Endothelial cell of umbilical vein (primary cell): ENCODE results near the gene SCARF2. TPM values are rescaled to one million over a fixed set of nuclear protein-coding genes. Genes with fewer than 3 reads are reported as not detected.

Experiments used
- BruUV-seq: library from RNA; stranded (reverse); fragments of 400-500 nt; replicated peaks from 2 replicates; lab custom pipeline; 2021; lab: Mats Ljungman, UMichigan
- CTCF ChIA-PET: fragments of 300-600, 350-600 bp; sonication (Branson Sonifier 250); formaldehyde crosslinking; loops from one replicate; lab custom pipeline; 2021; ENCODE audit warnings: antibody characterized with exemption, inconsistent platforms; lab: Charles Lee
- POLR2A ChIA-PET: fragments of 300-600, 350-600 bp; sonication (Branson Sonifier 250); formaldehyde crosslinking; loops from one replicate; lab custom pipeline; 2021; ENCODE audit warnings: antibody characterized with exemption, inconsistent platforms; lab: Charles Lee
- DNase-seq: peaks from one replicate; pipeline ENCODE4 v3.0.0-alpha.2; 2011; ENCODE audit warnings: low read depth, low spot score
- FAIRE-seq: peaks from 2 replicates; lab custom pipeline; 2011; peaks lifted over from hg19 to GRCh38; lab: Jason Lieb, UNC
- H2AFZ ChIP-seq: 2 replicates; pipeline ENCODE4 v1.6.0; 2012; ENCODE audit warnings: low read depth, low read length, control low read depth, inconsistent platforms
- H3K27ac ChIP-seq: 2 replicates; pipeline ENCODE4 v1.5.1; 2011; ENCODE audit warnings: low read depth, mild to moderate bottlenecking, control low read depth, low read length, moderate library complexity; ENCODE audit not compliant: insufficient read depth
- H3K27me3 ChIP-seq, 2 experiments: 2 replicates each; pipeline versions ENCODE4 v1.6.0 to v1.6.1; 2011; ENCODE audit warnings: low read length in 2 of 2, mixed read lengths in 1 of 2; ENCODE audit not compliant: control insufficient read depth in 2 of 2, insufficient read depth in 2 of 2
- H3K36me3 ChIP-seq, 2 experiments: 2 replicates in 1 of 2; 3 replicates in 1 of 2; pipeline ENCODE4 v1.5.1; 2011; ENCODE audit warnings: low read length in 2 of 2, mild to moderate bottlenecking in 1 of 2, moderate library complexity in 1 of 2; ENCODE audit not compliant: control insufficient read depth in 2 of 2, insufficient read depth in 2 of 2; ENCODE audit errors: extremely low read depth in 1 of 2
- H3K4me1 ChIP-seq: 3 replicates; pipeline ENCODE4 v1.5.1; 2011; ENCODE audit warnings: mild to moderate bottlenecking, low read length; ENCODE audit not compliant: control insufficient read depth, insufficient read depth; ENCODE audit errors: extremely low read depth
- H3K4me2 ChIP-seq: 2 replicates; pipeline ENCODE4 v1.6.1; 2011; ENCODE audit warnings: low read length, control low read depth, mixed read lengths; ENCODE audit not compliant: insufficient read depth
- H3K4me3 ChIP-seq, 3 experiments: fragments of 200-600 bp in 1 of 3; sonication (generic), shearing (Covaris generic) in 1 of 3; replicated peaks in 1 of 3; 2 replicates each; pipeline ENCODE4 v1.5.1; 2011 to 2016; ENCODE audit warnings: control low read depth in 3 of 3, low read length in 3 of 3, mild to moderate bottlenecking in 2 of 3, inconsistent platforms in 1 of 3, low read depth in 1 of 3, moderate library complexity in 1 of 3; ENCODE audit not compliant: insufficient read depth in 1 of 3
- H3K79me2 ChIP-seq: 2 replicates; pipeline ENCODE4 v1.6.0; 2012; ENCODE audit warnings: low read length, inconsistent platforms; ENCODE audit not compliant: control insufficient read depth, insufficient read depth
- H3K9ac ChIP-seq: replicated peaks from 2 replicates; pipeline ENCODE3; 2011; ENCODE audit warnings: low read length, control low read depth; ENCODE audit not compliant: insufficient read depth; ENCODE audit errors: extremely low read depth
- H3K9me1 ChIP-seq: replicated peaks from 3 replicates; pipeline ENCODE4 v1.6.0; 2011; ENCODE audit warnings: mild to moderate bottlenecking, low read length; ENCODE audit not compliant: control insufficient read depth, insufficient read depth; ENCODE audit errors: extremely low read depth
- H3K9me3 ChIP-seq: replicated peaks from 2 replicates; pipeline ENCODE4 v1.5.1; 2012; ENCODE audit warnings: low read length, inconsistent platforms; ENCODE audit not compliant: control insufficient read depth, insufficient read depth
- H4K20me1 ChIP-seq: replicated peaks from 2 replicates; pipeline ENCODE3; 2011; ENCODE audit warnings: mild to moderate bottlenecking, low read length; ENCODE audit not compliant: control insufficient read depth, insufficient read depth; ENCODE audit errors: extremely low read depth
- CTCF ChIP-seq, 2 donors: IDR thresholded peaks; 1 replicate in 1 of 2; 2 replicates in 1 of 2; pipeline ENCODE4 v1.5.1; 2011; ENCODE audit warnings: low read length in 2 of 2, mild to moderate bottlenecking in 2 of 2, moderate library complexity in 2 of 2, control low read depth in 1 of 2, inconsistent platforms in 1 of 2, low read depth in 1 of 2; ENCODE audit not compliant: insufficient read depth in 1 of 2; ENCODE audit errors: extremely low read depth in 1 of 2
- EZH2 ChIP-seq: IDR thresholded peaks from 2 replicates; pipeline ENCODE4 v1.6.1; 2012; ENCODE audit warnings: borderline replicate concordance, low read depth, mild to moderate bottlenecking, moderate library complexity, low read length, inconsistent platforms; ENCODE audit not compliant: severe bottlenecking
- FOS ChIP-seq: IDR thresholded peaks from 2 replicates; pipeline ENCODE4 v1.6.1; 2011; ENCODE audit warnings: mild to moderate bottlenecking, low read length, moderate library complexity, borderline replicate concordance; ENCODE audit not compliant: insufficient read depth
- GATA2 ChIP-seq: IDR thresholded peaks from 2 replicates; pipeline ENCODE4 v1.7.0; 2011; ENCODE audit warnings: low read depth, mild to moderate bottlenecking, moderate library complexity, mixed read lengths, low read length; ENCODE audit not compliant: insufficient read length, insufficient read depth
- JUN ChIP-seq: IDR thresholded peaks from 2 replicates; pipeline ENCODE4 v1.6.1; 2011; ENCODE audit warnings: borderline replicate concordance, low read depth; ENCODE audit not compliant: insufficient read length, insufficient read depth
- MAX ChIP-seq: IDR thresholded peaks from 2 replicates; pipeline ENCODE4 v1.6.1; 2011; ENCODE audit not compliant: insufficient read depth, insufficient read length
- MYC ChIP-seq: IDR thresholded peaks from one replicate; pipeline ENCODE4 v1.6.1; 2011; ENCODE audit warnings: mild to moderate bottlenecking, low read depth, low read length
- POLR2A ChIP-seq: IDR thresholded peaks from 2 replicates; pipeline ENCODE4 v1.6.1; 2012; ENCODE audit warnings: low read depth, mild to moderate bottlenecking, control low read depth, low read length
- POLR2AphosphoS5 ChIP-seq: IDR thresholded peaks from 2 replicates; pipeline ENCODE4 v1.6.1; 2012; ENCODE audit warnings: low read depth, mild to moderate bottlenecking, control low read depth, low read length, moderate library complexity; ENCODE audit not compliant: insufficient read depth
- dilution Hi-C: fragments of 300-500 bp; cut with MboI; formaldehyde crosslinking; loops from one replicate; pipeline ENCODE4 v1.15.0; 2019; ENCODE audit warnings: low sequenced_read_pairs; ENCODE audit not compliant: extremely low pct_ligation_motif_present
- intact Hi-C: fragments of 100-400 bp; cut with micrococcal nuclease; formaldehyde crosslinking; loops from one replicate; pipeline ENCODE4 v1.10.0; 2022
- polyA plus RNA-seq, 4 experiments: library from polyadenylated mRNA; depleted of rRNA in 3 of 4; stranded (reverse) in 3 of 4; unstranded in 1 of 4; fragments of >200 nt; gene quantifications; 2 replicates each; pipeline versions ENCODE4 v1.2.1 to v1.2.3, GENCODE V29; 2011 to 2012; ENCODE audit warnings: missing spikeins in 1 of 4
- total RNA-seq: library from RNA; stranded (reverse); gene quantifications from 2 replicates; pipeline ENCODE4 v1.2.3, GENCODE V29; 2021

SCARF2 gene
- total and polyA plus RNA-seq, 2 donors (not counting 3 experiments of a cell fraction or from before 2014, with no cell fraction given) = 15.7 to 20.1 TPM

DNA sequence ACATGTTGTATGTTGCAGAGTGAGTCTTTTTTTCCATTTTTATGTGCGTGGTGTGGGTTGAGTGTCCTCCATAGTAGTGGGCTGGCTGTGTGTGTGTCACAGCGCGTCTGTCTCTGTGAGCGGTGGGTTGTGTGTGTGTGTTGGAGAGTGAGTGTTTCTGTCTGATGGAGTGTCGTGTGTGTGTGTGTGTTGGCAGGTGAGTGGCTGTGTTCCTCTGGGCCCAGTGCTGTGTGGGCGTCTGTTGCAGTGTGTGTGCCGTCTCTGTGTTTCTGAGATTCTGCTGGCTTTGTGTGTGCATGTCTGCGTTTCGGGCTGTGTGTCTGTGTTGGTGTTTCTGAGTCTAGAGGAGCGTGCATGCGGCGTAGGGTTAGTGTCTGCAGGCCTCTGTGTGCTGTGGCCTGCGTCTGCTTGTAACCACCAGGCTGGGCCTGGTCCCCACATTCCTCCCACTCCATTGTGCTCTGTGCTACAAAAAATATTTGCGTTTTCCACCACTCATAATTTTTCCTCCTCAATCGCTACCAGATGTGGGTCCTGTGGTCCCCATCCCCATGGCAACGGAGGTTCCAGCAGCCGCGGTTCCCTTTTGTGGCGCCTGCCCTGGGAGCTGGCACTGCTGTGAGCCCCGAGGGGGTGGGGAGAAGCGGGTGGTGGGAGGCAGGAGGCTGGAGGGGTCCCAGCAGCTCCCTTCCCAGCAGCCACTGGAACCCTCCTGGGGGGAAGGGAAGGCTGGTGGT is 15.2 kb downstream of the SCARF2 start:
- CTCF ChIA-PET = no interaction called here
- no peak for FAIRE-seq

More for the DNA sequence above, 15.2 kb downstream of the SCARF2 start:
- Histone ChIP-seq H3K9me3 (no peaks in the 10 kb centered on the region), H3K4me1 (no peaks in the 10 kb centered on the region), H3K27ac (no peak overlapping the region), H3K27me3 (no peaks in the 10 kb centered on the region), H3K36me3 (peaks cover 0 to 7% of the 10 kb centered on the region in 2 experiments), H3K79me2 (no peaks in the 10 kb centered on the region), H3K9ac (no peak overlapping the region), H3K4me3 (no peak overlapping the region), H3K4me2 (no peak overlapping the region), H2AFZ (no peak overlapping the region), H4K20me1 (no peaks in the 10 kb centered on the region), H3K9me1 (no peaks in the 10 kb centered on the region)
- intact Hi-C loops = no loop called here
- BruUV-seq = no TSS peak
- dilution Hi-C loops = no loop called here
- no peak for DNase-seq
- POLR2A ChIA-PET = no interaction called here
- TF ChIP-seq GATA2 = no peak
- TF ChIP-seq JUN = no peak
- TF ChIP-seq POLR2AphosphoS5 = no peak
- no peak for TF ChIP-seq MAX
- no peak for TF ChIP-seq MYC
- no peak for TF ChIP-seq POLR2A
- no peak for TF ChIP-seq FOS
- TF ChIP-seq EZH2 = no peak
- TF ChIP-seq CTCF (IDR thresholded peaks at IDR 0.05; ENCODE audit: extremely low read depth in 1 of 2, insufficient read depth in 1 of 2, low read depth in 1 of 2, low read length in 2 of 2) = no peak
